PFSK-1 (cell line): Measurements from ENCODE around the gene TAGLN3.

Source experiments
- FOXP2 ChIP-seq: optimal IDR thresholded peaks from 2 replicates; pipeline ENCODE3; 2011; ENCODE audit warnings: borderline replicate concordance, control low read depth, inconsistent platforms; ENCODE audit not compliant: insufficient read depth; ENCODE audit errors: extremely low read length, extremely low read depth
- POLR2AphosphoS5 ChIP-seq: IDR thresholded peaks from 2 replicates; pipeline ENCODE4 v1.6.1; 2012; ENCODE audit warnings: low read depth, mild to moderate bottlenecking, control low read depth, low read length, moderate library complexity
- SIN3A ChIP-seq: IDR thresholded peaks from 2 replicates; pipeline ENCODE4 v1.6.1; 2012; ENCODE audit warnings: mild to moderate bottlenecking, low read length, moderate library complexity, borderline replicate concordance; ENCODE audit not compliant: insufficient read depth
- TAF1 ChIP-seq: IDR thresholded peaks from 2 replicates; pipeline ENCODE4 v1.6.1; 2012; ENCODE audit warnings: low read length, control low read depth, borderline replicate concordance; ENCODE audit not compliant: insufficient read depth
- TF ChIP-seq, protein P1 (sequence below), 2 experiments: IDR thresholded peaks; 2 replicates each; pipeline versions ENCODE4 v1.6.1 to v1.8.0; 2011 to 2012; ENCODE audit warnings: low read depth in 2 of 2, low read length in 2 of 2, control low read depth in 1 of 2, inconsistent platforms in 1 of 2, mild to moderate bottlenecking in 1 of 2, moderate library complexity in 1 of 2; ENCODE audit not compliant: insufficient read depth in 1 of 2

Gene TAGLN3

DNA sequence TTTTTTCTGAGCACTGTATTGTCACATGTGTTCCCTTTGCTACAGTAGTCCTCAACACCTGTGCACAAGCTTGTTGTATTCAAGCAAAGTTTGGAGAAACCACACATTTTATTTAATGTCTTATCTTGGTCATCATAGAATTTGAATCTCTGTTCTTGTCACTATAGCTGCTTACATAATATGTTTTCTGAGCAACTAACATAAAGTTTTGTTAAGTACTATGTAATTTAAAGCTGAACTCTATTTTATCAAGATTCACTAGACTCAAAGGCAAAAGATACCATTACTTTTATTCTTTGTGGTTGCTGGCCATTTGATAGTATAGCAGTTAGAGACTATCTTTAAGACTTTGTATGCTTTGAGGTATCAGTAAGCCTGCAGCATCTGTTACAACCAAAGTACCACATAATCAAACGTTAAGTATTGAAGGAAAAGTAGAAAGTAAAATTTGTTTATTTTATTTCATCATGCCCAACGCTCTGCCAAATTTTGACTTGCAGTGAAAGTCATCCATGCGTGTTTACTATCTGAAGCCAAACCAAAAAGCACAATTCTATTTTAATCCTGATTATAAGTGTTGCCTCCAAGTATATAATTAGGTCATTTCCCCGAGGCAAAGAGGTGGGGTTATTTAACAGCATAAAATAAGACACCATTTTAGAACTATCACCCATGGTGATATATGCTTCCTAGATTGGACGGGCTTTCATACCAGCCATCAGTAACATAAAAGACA, 30.2 kb upstream of the TAGLN3 start:
- no peak for TF ChIP-seq SIN3A
- TF ChIP-seq, protein P1, sequence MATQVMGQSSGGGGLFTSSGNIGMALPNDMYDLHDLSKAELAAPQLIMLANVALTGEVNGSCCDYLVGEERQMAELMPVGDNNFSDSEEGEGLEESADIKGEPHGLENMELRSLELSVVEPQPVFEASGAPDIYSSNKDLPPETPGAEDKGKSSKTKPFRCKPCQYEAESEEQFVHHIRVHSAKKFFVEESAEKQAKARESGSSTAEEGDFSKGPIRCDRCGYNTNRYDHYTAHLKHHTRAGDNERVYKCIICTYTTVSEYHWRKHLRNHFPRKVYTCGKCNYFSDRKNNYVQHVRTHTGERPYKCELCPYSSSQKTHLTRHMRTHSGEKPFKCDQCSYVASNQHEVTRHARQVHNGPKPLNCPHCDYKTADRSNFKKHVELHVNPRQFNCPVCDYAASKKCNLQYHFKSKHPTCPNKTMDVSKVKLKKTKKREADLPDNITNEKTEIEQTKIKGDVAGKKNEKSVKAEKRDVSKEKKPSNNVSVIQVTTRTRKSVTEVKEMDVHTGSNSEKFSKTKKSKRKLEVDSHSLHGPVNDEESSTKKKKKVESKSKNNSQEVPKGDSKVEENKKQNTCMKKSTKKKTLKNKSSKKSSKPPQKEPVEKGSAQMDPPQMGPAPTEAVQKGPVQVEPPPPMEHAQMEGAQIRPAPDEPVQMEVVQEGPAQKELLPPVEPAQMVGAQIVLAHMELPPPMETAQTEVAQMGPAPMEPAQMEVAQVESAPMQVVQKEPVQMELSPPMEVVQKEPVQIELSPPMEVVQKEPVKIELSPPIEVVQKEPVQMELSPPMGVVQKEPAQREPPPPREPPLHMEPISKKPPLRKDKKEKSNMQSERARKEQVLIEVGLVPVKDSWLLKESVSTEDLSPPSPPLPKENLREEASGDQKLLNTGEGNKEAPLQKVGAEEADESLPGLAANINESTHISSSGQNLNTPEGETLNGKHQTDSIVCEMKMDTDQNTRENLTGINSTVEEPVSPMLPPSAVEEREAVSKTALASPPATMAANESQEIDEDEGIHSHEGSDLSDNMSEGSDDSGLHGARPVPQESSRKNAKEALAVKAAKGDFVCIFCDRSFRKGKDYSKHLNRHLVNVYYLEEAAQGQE (IDR thresholded peaks at IDR 0.05; ENCODE audit: insufficient read depth in 1 of 2, low read depth in 2 of 2, low read length in 2 of 2): no peak
- no peak for TF ChIP-seq POLR2AphosphoS5
- no peak for TF ChIP-seq FOXP2
- TF ChIP-seq TAF1: no peak

DNA sequence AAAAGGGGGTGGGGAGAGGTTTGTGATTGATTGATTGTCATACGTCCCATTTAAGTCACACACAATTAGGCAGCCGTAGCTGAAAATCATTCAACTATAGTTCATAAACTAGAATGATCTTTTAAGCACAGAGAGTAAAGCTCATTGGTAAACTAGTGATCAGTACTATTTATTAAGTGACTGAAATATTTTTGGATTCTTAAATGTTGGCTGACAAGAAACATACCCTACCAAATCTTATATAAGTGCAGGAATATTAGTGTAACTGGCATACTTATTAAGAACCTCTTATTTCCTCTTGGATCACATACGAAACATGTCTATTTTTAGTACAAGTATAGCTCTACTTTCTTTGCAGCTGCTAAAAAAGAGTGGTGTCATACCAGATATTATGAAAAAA, 28.3 kb upstream of the TAGLN3 start:
- TF ChIP-seq FOXP2: no peak
- no peak for TF ChIP-seq SIN3A
- TF ChIP-seq TAF1: no peak
- TF ChIP-seq, protein P1 (IDR thresholded peaks at IDR 0.05; ENCODE audit: insufficient read depth in 1 of 2, low read depth in 2 of 2, low read length in 2 of 2): no peak
- TF ChIP-seq POLR2AphosphoS5: no peak

GRCh38 chr3:111971533-111972130, 27.1 kb upstream of the TAGLN3 start:
- TF ChIP-seq TAF1 (no peak), SIN3A (no peak), POLR2AphosphoS5 (no peak), FOXP2 (no peak)
- TF ChIP-seq, protein P1 (IDR thresholded peaks at IDR 0.05; ENCODE audit: insufficient read depth in 1 of 2, low read depth in 2 of 2, low read length in 2 of 2): no peak

DNA sequence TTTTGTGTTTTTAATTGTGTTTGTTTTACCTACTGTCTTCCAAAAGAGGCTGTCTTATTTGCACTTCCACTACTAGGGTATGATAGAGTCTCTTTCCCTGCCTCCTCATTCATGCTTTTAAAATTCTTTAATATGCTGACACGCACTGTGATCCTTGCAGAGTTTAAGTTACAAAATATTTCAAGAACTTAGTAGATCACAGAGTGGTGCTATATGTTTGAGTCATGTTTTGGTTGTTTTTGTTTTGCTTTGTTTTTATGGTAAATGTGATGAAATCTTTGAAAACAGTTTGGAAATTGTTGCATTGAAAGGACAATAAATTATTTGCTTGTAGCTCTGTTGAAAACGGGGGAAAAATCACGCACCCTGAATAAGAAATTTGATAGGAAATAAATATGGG, 25.8 kb upstream of the TAGLN3 start:
- no peak for TF ChIP-seq TAF1

- TF ChIP-seq, protein P1 (IDR thresholded peaks at IDR 0.05; ENCODE audit: insufficient read depth in 1 of 2, low read depth in 2 of 2, low read length in 2 of 2): no peak
- TF ChIP-seq TAF1: no peak
- TF ChIP-seq POLR2AphosphoS5: no peak
- no peak for TF ChIP-seq FOXP2
- TF ChIP-seq SIN3A: no peak
These were observed 23.6 kb upstream of the TAGLN3 start for GRCh38 chr3:111975131-111975530.
